Smooth muscle cell (in vitro differentiated cells): Measurements from ENCODE around the gene SNX2. TPM values are rescaled to one million over a fixed set of nuclear protein-coding genes. Genes with fewer than 3 reads are reported as not detected.
A peak's percentile ranks its signal among the peaks of the same experiment; 100 is the strongest.
"Not testable (repeated sequence)": the region's sequence is repeated elsewhere in the genome, so short reads cannot be mapped to it uniquely, and the experiment has no call there.

Experiments used
- DNase-seq: peaks from one replicate; lab custom pipeline; 2025; ENCODE audit not compliant: unreplicated experiment; lab: John Stamatoyannopoulos, UW
- H2AFZ ChIP-seq: fragments of 200-600 bp; sonication (generic); 2 replicates; pipeline ENCODE4 v1.6.0; 2016; ENCODE audit warnings: antibody characterized with exemption, low read depth, mild to moderate bottlenecking
- H3F3A ChIP-seq: fragments of 200-600 bp; sonication (generic); 2 replicates; pipeline ENCODE4 v1.6.0; 2017; ENCODE audit warnings: antibody characterized with exemption, low read depth
- H3K27ac ChIP-seq: fragments of 200-600 bp; sonication (generic); 2 replicates; pipeline ENCODE4 v1.5.1; 2016; ENCODE audit warnings: low read depth, mild to moderate bottlenecking
- H3K27me3 ChIP-seq: fragments of 200-600 bp; sonication (generic); 2 replicates; pipeline ENCODE4 v1.6.1; 2016; ENCODE audit warnings: low read depth, mild to moderate bottlenecking
- H3K36me3 ChIP-seq: fragments of 200-600 bp; sonication (generic); 2 replicates; pipeline ENCODE4 v1.5.1; 2016; ENCODE audit warnings: low read depth
- H3K4me1 ChIP-seq: fragments of 200-600 bp; sonication (generic); 2 replicates; pipeline ENCODE4 v1.5.1; 2016; ENCODE audit warnings: low read depth
- H3K4me2 ChIP-seq: fragments of 200-600 bp; sonication (generic); 2 replicates; pipeline ENCODE4 v1.6.0; 2016; ENCODE audit warnings: mild to moderate bottlenecking
- H3K4me3 ChIP-seq: fragments of 200-600 bp; sonication (generic); 2 replicates; pipeline ENCODE4 v1.5.1; 2016; ENCODE audit warnings: mild to moderate bottlenecking
- H3K79me2 ChIP-seq: fragments of 200-600 bp; sonication (generic); 2 replicates; pipeline ENCODE4 v1.6.0; 2016; ENCODE audit warnings: low read depth, mild to moderate bottlenecking
- H3K9ac ChIP-seq: fragments of 200-600 bp; sonication (generic); 2 replicates; pipeline ENCODE4 v1.6.0; 2016; ENCODE audit warnings: low read depth
- H3K9me3 ChIP-seq: fragments of 200-600 bp; sonication (generic); replicated peaks from 2 replicates; pipeline ENCODE4 v1.5.1; 2016; ENCODE audit warnings: low read depth
- H4K20me1 ChIP-seq: fragments of 200-600 bp; sonication (generic); 2 replicates; pipeline ENCODE4 v1.6.0; 2016; ENCODE audit warnings: low read depth
- CTCF ChIP-seq: fragments of 200-600 bp; sonication (generic); IDR thresholded peaks from 2 replicates; pipeline ENCODE4 v1.5.1; 2017; ENCODE audit warnings: borderline replicate concordance, mild to moderate bottlenecking, antibody characterized with exemption; ENCODE audit not compliant: insufficient read depth, poor library complexity, severe bottlenecking
- WGBS: methylation state at CpG from one replicate; pipeline ENCODE4 v1.1.7; 2016; ENCODE audit warnings: low lambda C conversion rate; 5-methylcytosine and 5-hydroxymethylcytosine counted together
- polyA plus RNA-seq: library from polyadenylated mRNA; unstranded; fragments of >200 nt; fragmentation: Nextera tagmentation; extraction: Ambion mirVana; gene quantifications from 2 replicates; pipeline ENCODE4 v1.2.1, GENCODE V29; 2016
- total RNA-seq: library from RNA; depleted of rRNA; stranded (reverse); fragments of >200 nt; gene quantifications from 2 replicates; pipeline ENCODE4 v1.2.3, GENCODE V29; 2014

The SNX2 gene
- total and polyA plus RNA-seq, 2 experiments from 2014 or later = 70.1 to 89.3 TPM

GRCh38 chr5:122759241-122760070 lies 15.4 kb upstream of the SNX2 start:
- no peak overlapping the region for H3K27ac ChIP-seq
- TF ChIP-seq CTCF = no peak
- no peak overlapping the region for H3K4me2 ChIP-seq
- H3F3A ChIP-seq = no peaks in the 10 kb centered on the region
- H3K36me3 ChIP-seq = no peaks in the 10 kb centered on the region
- H2AFZ ChIP-seq = no peak overlapping the region
- H3K9me3 ChIP-seq = no peaks in the 10 kb centered on the region
- no peaks in the 10 kb centered on the region for H3K27me3 ChIP-seq
- DNase-seq = no peak
- H3K9ac ChIP-seq = no peak overlapping the region
- no peaks in the 10 kb centered on the region for H3K79me2 ChIP-seq
- no peaks in the 10 kb centered on the region for H4K20me1 ChIP-seq
- WGBS = 74% methylated on average over 9 of the region's 9 CpGs
- no peak overlapping the region for H3K4me3 ChIP-seq
- H3K4me1 ChIP-seq = peaks cover 6% of the 10 kb centered on the region

GRCh38 chr5:122760236-122760635 lies 14.6 kb upstream of the SNX2 start:
- no peak overlapping the region for H3K27ac ChIP-seq
- no peak overlapping the region for H3K4me2 ChIP-seq
- DNase-seq = no peak
- 75% methylated on average over 2 of the region's 2 CpGs for WGBS
- no peaks in the 10 kb centered on the region for H3K79me2 ChIP-seq
- H3K27me3 ChIP-seq = no peaks in the 10 kb centered on the region
- H3K9ac ChIP-seq = no peak overlapping the region
- H3F3A ChIP-seq = no peaks in the 10 kb centered on the region
- H3K4me1 ChIP-seq = peaks cover 6% of the 10 kb centered on the region
- no peak for TF ChIP-seq CTCF
- H2AFZ ChIP-seq = no peak overlapping the region
- H3K4me3 ChIP-seq = no peak overlapping the region
- H4K20me1 ChIP-seq = no peaks in the 10 kb centered on the region
- no peaks in the 10 kb centered on the region for H3K9me3 ChIP-seq
- H3K36me3 ChIP-seq = no peaks in the 10 kb centered on the region

GRCh38 chr5:122761115-122761514 lies 13.8 kb upstream of the SNX2 start:
- Histone ChIP-seq H3K9ac (no peak overlapping the region), H3K4me3 (no peak overlapping the region), H3K9me3 (no peaks in the 10 kb centered on the region), H3K79me2 (no peaks in the 10 kb centered on the region), H2AFZ (no peak overlapping the region), H4K20me1 (no peaks in the 10 kb centered on the region), H3K4me1 (peaks cover 4% of the 10 kb centered on the region), H3K27ac (no peak overlapping the region), H3F3A (no peaks in the 10 kb centered on the region), H3K4me2 (no peak overlapping the region), H3K27me3 (no peaks in the 10 kb centered on the region), H3K36me3 (no peaks in the 10 kb centered on the region)
- DNase-seq = no peak
- no peak for TF ChIP-seq CTCF
- WGBS = 71% methylated on average over 1 of the region's 1 CpG

- not testable (repeated sequence) for H3K4me3 ChIP-seq, DNase-seq, H3K79me2 ChIP-seq, H3K27me3 ChIP-seq, H3K4me1 ChIP-seq, H3K36me3 ChIP-seq, H3K9ac ChIP-seq, H3K4me2 ChIP-seq, H3F3A ChIP-seq, H3K27ac ChIP-seq, H4K20me1 ChIP-seq, H3K9me3 ChIP-seq
- H2AFZ ChIP-seq = peak overlapping the region; percentile 8
- 88% methylated on average over 5 of the region's 5 CpGs for WGBS
These were observed 13.0 kb upstream of the SNX2 start for GRCh38 chr5:122761896-122762295.
